ENCODE results near the gene FBXW7. TPM values are rescaled to one million over a fixed set of nuclear protein-coding genes. Genes with fewer than 3 reads are reported as not detected.

Gene FBXW7
- total and polyA plus RNA-seq, 2 donors (not counting 1 experiment from before 2014, with no cell fraction given): 23.0 to 125 TPM

DNA sequence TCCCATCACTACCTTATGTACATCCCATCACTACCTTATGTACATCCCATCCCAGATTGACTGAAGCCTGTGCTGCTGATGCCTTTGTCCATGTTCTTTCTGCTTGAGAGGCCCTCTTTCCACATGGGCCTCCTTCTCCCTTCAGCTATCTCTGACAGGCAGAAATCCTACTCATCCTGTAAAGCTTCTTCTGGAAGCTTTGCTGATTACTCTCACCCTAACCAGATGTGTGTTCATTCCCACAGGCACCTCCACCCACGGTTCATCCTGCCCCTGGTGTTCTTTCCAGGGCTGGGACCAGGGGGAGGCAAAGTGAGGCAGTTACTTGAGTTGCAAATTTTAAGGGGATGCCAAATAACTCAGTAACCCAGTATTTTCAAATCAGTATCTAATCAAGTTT lies 22.5 kb upstream of the FBXW7 start:
- peaks cover 17 to 18% of the 10 kb centered on the region in 2 donors for H3K4me1 ChIP-seq (ENCODE audit: control insufficient read depth in 2 of 2, insufficient read depth in 2 of 2, low read length in 2 of 2)
- no peaks in the 10 kb centered on the region for H3K27me3 ChIP-seq (replicated peaks in 1 of 4; ENCODE audit: control extremely low read depth in 1 of 4, control insufficient read depth in 3 of 4, insufficient read depth in 4 of 4, low read length in 3 of 4)
- Mint-ChIP-seq H3K27ac (no peak overlapping the region), H3K4me1 (peaks cover 50% of the 10 kb centered on the region), H3K27me3 (no peaks in the 10 kb centered on the region), H3K9me3 (ENCODE audit: insufficient read depth) (no peaks in the 10 kb centered on the region), H3K4me3 (no peak overlapping the region)
- ATAC-seq (ENCODE audit: low read depth): no peak
- ChIA-PET POLR2A (interaction anchor here (0.8 kb wide), 1 partner anchor 21 kb away, joined by 3 read pairs; no protein-coding TSS in a partner anchor), CTCF (interaction anchor here (0.8 kb wide), 1 partner anchor 57 kb away, joined by 3 read pairs; no protein-coding TSS in a partner anchor)
- no CpG with 5 or more reads among the region's 1 CpG for WGBS (ENCODE audit: insufficient coverage)
- no peak overlapping the region for H2AFZ ChIP-seq (ENCODE audit: insufficient read depth, low read depth, low read length, poor library complexity, severe bottlenecking)
- no peak for TF ChIP-seq EZH2 (IDR thresholded peaks at IDR 0.05; ENCODE audit: borderline replicate concordance, insufficient read depth, low read depth, low read length, poor library complexity, severe bottlenecking)
- TF ChIP-seq, protein P1, sequence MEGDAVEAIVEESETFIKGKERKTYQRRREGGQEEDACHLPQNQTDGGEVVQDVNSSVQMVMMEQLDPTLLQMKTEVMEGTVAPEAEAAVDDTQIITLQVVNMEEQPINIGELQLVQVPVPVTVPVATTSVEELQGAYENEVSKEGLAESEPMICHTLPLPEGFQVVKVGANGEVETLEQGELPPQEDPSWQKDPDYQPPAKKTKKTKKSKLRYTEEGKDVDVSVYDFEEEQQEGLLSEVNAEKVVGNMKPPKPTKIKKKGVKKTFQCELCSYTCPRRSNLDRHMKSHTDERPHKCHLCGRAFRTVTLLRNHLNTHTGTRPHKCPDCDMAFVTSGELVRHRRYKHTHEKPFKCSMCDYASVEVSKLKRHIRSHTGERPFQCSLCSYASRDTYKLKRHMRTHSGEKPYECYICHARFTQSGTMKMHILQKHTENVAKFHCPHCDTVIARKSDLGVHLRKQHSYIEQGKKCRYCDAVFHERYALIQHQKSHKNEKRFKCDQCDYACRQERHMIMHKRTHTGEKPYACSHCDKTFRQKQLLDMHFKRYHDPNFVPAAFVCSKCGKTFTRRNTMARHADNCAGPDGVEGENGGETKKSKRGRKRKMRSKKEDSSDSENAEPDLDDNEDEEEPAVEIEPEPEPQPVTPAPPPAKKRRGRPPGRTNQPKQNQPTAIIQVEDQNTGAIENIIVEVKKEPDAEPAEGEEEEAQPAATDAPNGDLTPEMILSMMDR (IDR thresholded peaks at IDR 0.05): no peak
- DNase-seq: no peak
- no peaks in the 10 kb centered on the region for H3K9me3 ChIP-seq (ENCODE audit: control extremely low read depth in 1 of 3, control insufficient read depth in 2 of 3, insufficient read depth in 1 of 3, low read length in 2 of 3)
- H3K4me2 ChIP-seq (replicated peaks; ENCODE audit: low read depth, low read length, poor library complexity, severe bottlenecking): no peak overlapping the region
- no peaks in the 10 kb centered on the region for H4K20me1 ChIP-seq (ENCODE audit: control insufficient read depth, insufficient read depth, low read length, poor library complexity, severe bottlenecking)
- H3K36me3 ChIP-seq (replicated peaks in 1 of 2; ENCODE audit: control extremely low read depth in 1 of 2, control insufficient read depth in 1 of 2, extremely low read depth in 1 of 2, insufficient read depth in 2 of 2, low read length in 1 of 2): no peaks in the 10 kb centered on the region
- no peak overlapping the region for H3K9ac ChIP-seq (ENCODE audit: low read length)
- H3K27ac ChIP-seq (ENCODE audit: low read length in 2 of 2): no peak overlapping the region
- no peaks in the 10 kb centered on the region for H3K79me2 ChIP-seq (ENCODE audit: control insufficient read depth, insufficient read depth, low read length)
- H3K4me3 ChIP-seq (ENCODE audit: control extremely low read depth in 1 of 5, extremely low read depth in 1 of 5, insufficient read depth in 1 of 5, low read depth in 2 of 5, low read length in 4 of 5): no peak overlapping the region
- intact Hi-C loops (cut with micrococcal nuclease): loop anchor here (5.0 kb wide), 1 partner anchor 84 kb away; no protein-coding TSS in a partner anchor

DNA sequence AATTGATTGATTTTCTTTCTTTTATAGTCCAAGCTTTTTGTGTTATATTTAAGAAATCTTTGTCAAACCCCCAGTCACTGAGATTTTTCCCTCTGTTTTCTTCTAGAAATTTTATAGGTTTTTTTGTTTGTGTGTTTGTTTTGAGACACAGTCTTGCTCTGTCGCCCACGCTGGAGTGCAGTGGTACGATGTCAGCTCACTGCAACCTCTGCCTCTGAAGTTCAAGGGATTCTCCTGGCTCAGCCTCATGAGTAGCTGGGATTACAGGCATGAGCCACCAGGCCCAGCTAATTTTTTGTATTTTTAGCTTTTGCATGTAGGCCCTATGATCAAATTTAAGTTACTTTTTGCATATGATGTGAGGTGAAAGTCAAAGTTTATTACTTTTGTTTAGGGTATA lies 20.9 kb upstream of the FBXW7 start:
- Histone ChIP-seq H3K4me3 (ENCODE audit: control extremely low read depth in 1 of 5, extremely low read depth in 1 of 5, insufficient read depth in 1 of 5, low read depth in 2 of 5, low read length in 4 of 5) (peak overlapping the region in 1 of 5 experiments; percentile 24), H3K79me2 (ENCODE audit: control insufficient read depth, insufficient read depth, low read length) (no peaks in the 10 kb centered on the region), H3K36me3 (replicated peaks in 1 of 2; ENCODE audit: control extremely low read depth in 1 of 2, control insufficient read depth in 1 of 2, extremely low read depth in 1 of 2, insufficient read depth in 2 of 2, low read length in 1 of 2) (no peaks in the 10 kb centered on the region), H2AFZ (ENCODE audit: insufficient read depth, low read depth, low read length, poor library complexity, severe bottlenecking) (peak overlapping the region; percentile 6), H3K4me1 (ENCODE audit: control insufficient read depth in 2 of 2, insufficient read depth in 2 of 2, low read length in 2 of 2) (peaks cover 28 to 32% of the 10 kb centered on the region in 2 donors), H3K9ac (ENCODE audit: low read length) (no peak overlapping the region), H3K27ac (ENCODE audit: low read length in 2 of 2) (no peak overlapping the region), H3K27me3 (replicated peaks in 1 of 4; ENCODE audit: control extremely low read depth in 1 of 4, control insufficient read depth in 3 of 4, insufficient read depth in 4 of 4, low read length in 3 of 4) (no peaks in the 10 kb centered on the region), H3K9me3 (ENCODE audit: control extremely low read depth in 1 of 3, control insufficient read depth in 2 of 3, insufficient read depth in 1 of 3, low read length in 2 of 3) (no peaks in the 10 kb centered on the region), H3K4me2 (replicated peaks; ENCODE audit: low read depth, low read length, poor library complexity, severe bottlenecking) (peak overlapping the region; percentile 38), H4K20me1 (ENCODE audit: control insufficient read depth, insufficient read depth, low read length, poor library complexity, severe bottlenecking) (no peaks in the 10 kb centered on the region)
- DNase-seq (no peak), ATAC-seq (ENCODE audit: low read depth) (no peak)
- 90% methylated on average over 3 of the region's 3 CpGs for WGBS (ENCODE audit: insufficient coverage)
- CTCF ChIA-PET: no interaction called here
- no peaks in the 10 kb centered on the region for H3K9me3 Mint-ChIP-seq (ENCODE audit: insufficient read depth)
- H3K4me1 Mint-ChIP-seq: peaks cover 59% of the 10 kb centered on the region
- no peaks in the 10 kb centered on the region for H3K27me3 Mint-ChIP-seq
- peak overlapping the region; percentile 84 for H3K4me3 Mint-ChIP-seq
- POLR2A ChIA-PET: no interaction called here
- intact Hi-C loops (cut with micrococcal nuclease): loop anchor here (5.0 kb wide), 1 partner anchor 85 kb away; no protein-coding TSS in a partner anchor
- H3K27ac Mint-ChIP-seq: peak overlapping the region; percentile 4
- TF ChIP-seq EZH2 (IDR thresholded peaks at IDR 0.05; ENCODE audit: borderline replicate concordance, insufficient read depth, low read depth, low read length, poor library complexity, severe bottlenecking): no peak
- TF ChIP-seq, protein P1 (IDR thresholded peaks at IDR 0.05): no peak
